Vagina (tissue), 2 donors: Measurements from ENCODE around the gene G3BP2.

Experiments used
- CTCF ChIP-seq, 3 experiments: fragments of 450-650 bp in 2 of 3; fragments of 200-600 bp in 1 of 3; sonication (generic) in 1 of 3; IDR thresholded peaks; one replicate each; pipeline ENCODE4 v1.5.1; 2017 to 2019; ENCODE audit warnings: antibody characterized with exemption in 3 of 3, mild to moderate bottlenecking in 2 of 3, moderate library complexity in 2 of 3
- POLR2A ChIP-seq, 2 donors: fragments of 450-650 bp; IDR thresholded peaks; one replicate each; pipeline ENCODE4 v1.6.1; 2017; ENCODE audit warnings: antibody characterized with exemption in 2 of 2, mild to moderate bottlenecking in 2 of 2, moderate library complexity in 2 of 2
- POLR2AphosphoS5 ChIP-seq, 2 donors: sonication (generic); formaldehyde crosslinking; IDR thresholded peaks; one replicate each; pipeline ENCODE4 v1.9.0; 2017; ENCODE audit warnings: antibody characterized with exemption in 2 of 2, mild to moderate bottlenecking in 2 of 2, low read depth in 1 of 2; ENCODE audit not compliant: insufficient read depth in 1 of 2

- TF ChIP-seq CTCF (IDR thresholded peaks at IDR 0.05) (no peak), POLR2AphosphoS5 (IDR thresholded peaks at IDR 0.05; ENCODE audit: insufficient read depth in 1 of 2, low read depth in 1 of 2) (no peak), POLR2A (IDR thresholded peaks at IDR 0.05) (no peak)
Measured at GRCh38 chr4:75637176-75637575, 36.0 kb downstream of the G3BP2 start.
